A673 (cell line): ENCODE data around the gene SEZ6L2. TPM values are rescaled to one million over a fixed set of nuclear protein-coding genes. Genes with fewer than 3 reads are reported as not detected.

Source experiments
- BruUV-seq: library from RNA; stranded (reverse); fragments of 400-500 nt; replicated peaks from 2 replicates; lab custom pipeline; 2021; lab: Mats Ljungman, UMichigan
- CTCF ChIA-PET: fragments of 300-600 bp; sonication (Branson Sonifier 250); formaldehyde crosslinking; loops from one replicate; lab custom pipeline; 2022; ENCODE audit warnings: antibody characterized with exemption; lab: Charles Lee
- POLR2A ChIA-PET: fragments of 300-600 bp; sonication (Branson Sonifier 250); formaldehyde crosslinking; loops from one replicate; lab custom pipeline; 2022; ENCODE audit warnings: antibody characterized with exemption; ENCODE audit not compliant: low non-redundant PET; lab: Charles Lee
- DNase-seq: peaks from one replicate; pipeline ENCODE4 v3.0.0-alpha.2; 2015; ENCODE audit warnings: low spot score
- H3K27ac ChIP-seq: fragments of 200-600 bp; sonication (generic); 2 replicates; pipeline ENCODE4 v1.5.1; 2016; ENCODE audit warnings: mixed run types, low read depth, mild to moderate bottlenecking, mixed read lengths, antibody characterized with exemption, low read length; ENCODE audit not compliant: poor library complexity, severe bottlenecking
- H3K27me3 ChIP-seq: fragments of 200-600 bp; sonication (generic); replicated peaks from 2 replicates; pipeline ENCODE4 v1.6.1; 2017; ENCODE audit warnings: mixed run types, low read depth, mild to moderate bottlenecking, mixed read lengths, antibody characterized with exemption, low read length; ENCODE audit not compliant: insufficient read depth, poor library complexity
- H3K36me3 ChIP-seq: fragments of 200-600 bp; sonication (generic); 2 replicates; pipeline ENCODE4 v1.6.1; 2016; ENCODE audit warnings: mixed run types, mild to moderate bottlenecking, mixed read lengths, antibody characterized with exemption, low read length; ENCODE audit not compliant: insufficient read depth, poor library complexity, severe bottlenecking
- H3K4me1 ChIP-seq: fragments of 200-600 bp; sonication (generic); 2 replicates; pipeline ENCODE4 v1.6.1; 2017; ENCODE audit warnings: mixed run types, mild to moderate bottlenecking, mixed read lengths, antibody characterized with exemption, low read length; ENCODE audit not compliant: insufficient read depth, poor library complexity, severe bottlenecking
- H3K4me3 ChIP-seq: fragments of 200-600 bp; sonication (generic); 2 replicates; pipeline ENCODE4 v1.5.1; 2016; ENCODE audit warnings: low read depth, mixed run types, mild to moderate bottlenecking, mixed read lengths, low read length; ENCODE audit not compliant: poor library complexity, severe bottlenecking
- H3K9me3 ChIP-seq: fragments of 200-600 bp; sonication (generic); 2 replicates; pipeline ENCODE4 v1.6.1; 2016; ENCODE audit warnings: mixed run types, low read depth, mild to moderate bottlenecking, mixed read lengths, antibody characterized with exemption, low read length; ENCODE audit not compliant: poor library complexity, severe bottlenecking
- CTCF ChIP-seq: fragments of 300-800, 200-600 bp; sonication (generic); conservative IDR thresholded peaks from 2 replicates; pipeline ENCODE4 v1.5.1; 2017; ENCODE audit warnings: low read depth, mild to moderate bottlenecking, antibody characterized with exemption, low read length, moderate library complexity, mixed read lengths
- EZH2 ChIP-seq: fragments of 200-600 bp; sonication (generic); IDR thresholded peaks from 2 replicates; pipeline ENCODE4 v1.6.1; 2017; ENCODE audit warnings: borderline replicate concordance, low read depth, mild to moderate bottlenecking, mixed read lengths, antibody characterized with exemption, low read length; ENCODE audit not compliant: poor library complexity, severe bottlenecking
- intact Hi-C: fragments of 100-400 bp; cut with micrococcal nuclease; formaldehyde crosslinking; loops from one replicate; pipeline ENCODE4 v1.10.0; 2022; ENCODE audit not compliant: unreplicated experiment
- total RNA-seq: library from RNA; stranded (reverse); gene quantifications from 2 replicates; pipeline ENCODE4 v1.2.3, GENCODE V29; 2021

The SEZ6L2 gene
- total RNA-seq, 1 experiment from 2014 or later: 7.0 TPM

- no peak overlapping the region for H3K27ac ChIP-seq
- DNase-seq: no peak
- ChIA-PET CTCF (no interaction called here), POLR2A (interaction anchor here (0.7 kb wide), 1 partner anchor 47 kb away, joined by 13 read pairs; no protein-coding TSS in a partner anchor)
- no TSS peak for BruUV-seq
- no peaks in the 10 kb centered on the region for H3K27me3 ChIP-seq
- H3K36me3 ChIP-seq: no peaks in the 10 kb centered on the region
- H3K4me1 ChIP-seq: peaks cover 14% of the 10 kb centered on the region
- intact Hi-C loops: no loop called here
- no peaks in the 10 kb centered on the region for H3K9me3 ChIP-seq
- TF ChIP-seq CTCF (no peak), EZH2 (no peak)
- H3K4me3 ChIP-seq: no peak overlapping the region
These were observed 18.3 kb downstream of the SEZ6L2 start for GRCh38 chr16:29881050-29881449.

GRCh38 chr16:29878172-29878571, 21.2 kb downstream of the SEZ6L2 start:
- DNase-seq: no peak
- H3K9me3 ChIP-seq: no peaks in the 10 kb centered on the region
- no peak overlapping the region for H3K4me3 ChIP-seq
- no peaks in the 10 kb centered on the region for H3K36me3 ChIP-seq
- H3K4me1 ChIP-seq: peaks cover 15% of the 10 kb centered on the region
- no peaks in the 10 kb centered on the region for H3K27me3 ChIP-seq
- intact Hi-C loops: no loop called here
- ChIA-PET CTCF (interaction anchor here (0.6 kb wide), 1 partner anchor 32 kb away, joined by 9 read pairs; no protein-coding TSS in a partner anchor), POLR2A (interaction anchor here (0.5 kb wide), 1 partner anchor 179 kb away, joined by 4 read pairs; no protein-coding TSS in a partner anchor)
- H3K27ac ChIP-seq: peak overlapping the region; percentile 21
- no TSS peak for BruUV-seq
- TF ChIP-seq EZH2 (no peak), CTCF (no peak)

- no peak for TF ChIP-seq EZH2
- Histone ChIP-seq H3K27me3 (no peaks in the 10 kb centered on the region), H3K4me3 (peak overlapping the region; percentile 45), H3K4me1 (peaks cover 15% of the 10 kb centered on the region), H3K36me3 (no peaks in the 10 kb centered on the region), H3K9me3 (no peaks in the 10 kb centered on the region), H3K27ac (peak overlapping the region; percentile 21)
- CTCF ChIA-PET: interaction anchor here (0.6 to 1.5 kb wide), 2 partner anchors 29 to 33 kb away, joined by 7 to 9 read pairs; no protein-coding TSS in a partner anchor
- BruUV-seq: no TSS peak
- peak; percentile 94 for DNase-seq
- POLR2A ChIA-PET: interaction anchor here (0.5 kb wide), 2 partner anchors 180 to 522 kb away, joined by 4 to 5 read pairs; no protein-coding TSS in a partner anchor
- intact Hi-C loops: no loop called here
These were observed 21.9 kb downstream of the SEZ6L2 start for GRCh38 chr16:29877266-29877961.
